ENCODE data around the gene FMN1. TPM values are rescaled to one million over a fixed set of nuclear protein-coding genes. Genes with fewer than 3 reads are reported as not detected.

Gene FMN1
- total RNA-seq, 1 donor from 2014 or later = 3.3 TPM

DNA sequence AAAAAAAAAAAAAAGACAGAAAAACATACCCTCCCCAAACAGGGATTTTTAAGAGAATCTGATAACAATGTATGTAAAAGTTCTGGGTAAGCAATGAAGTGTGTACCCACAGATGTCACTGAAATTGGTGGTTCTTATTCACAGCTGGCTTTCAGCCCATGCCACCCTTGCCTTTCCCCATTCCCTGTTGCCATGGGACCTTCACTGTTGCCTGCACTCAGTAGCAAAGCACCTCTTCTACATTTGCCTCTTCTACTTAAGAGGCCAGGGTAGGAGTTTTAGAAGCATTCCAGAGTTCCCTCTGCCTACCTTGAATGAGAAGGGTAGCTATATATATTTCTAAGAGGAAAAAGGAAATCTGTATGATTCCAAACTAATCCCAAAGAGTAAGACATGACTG lies 57.4 kb downstream of the FMN1 start:
- intact Hi-C loops (cut with DNase I) = loop anchor here (10.0 kb wide), 1 partner anchor 482 kb away; no protein-coding TSS in a partner anchor

GRCh38 chr15:33136353-33136752 lies 58.2 kb downstream of the FMN1 start:
- ATAC-seq (no peak), DNase-seq (ENCODE audit: missing footprints) (no peak)
- intact Hi-C loops (cut with DNase I) = loop anchor here (10.0 kb wide), 1 partner anchor 482 kb away; no protein-coding TSS in a partner anchor

More for the DNA sequence above, 57.4 kb downstream of the FMN1 start:
- DNase-seq (ENCODE audit: missing footprints) = no peak
- no peak for ATAC-seq

- intact Hi-C loops (cut with DNase I) = loop anchor here (10.0 kb wide), 1 partner anchor 481 kb away; no protein-coding TSS in a partner anchor
- peak; percentile 73 for ATAC-seq
- DNase-seq (ENCODE audit: missing footprints) = no peak
Measured at GRCh38 chr15:33135355-33135781, 59.1 kb downstream of the FMN1 start.

GRCh38 chr15:33132722-33133345 lies 61.7 kb downstream of the FMN1 start:
- intact Hi-C loops (cut with DNase I) = loop anchor here (5.0 to 10.0 kb wide), 2 partner anchors 46 to 478 kb away; no protein-coding TSS in a partner anchor
- DNase-seq (ENCODE audit: missing footprints) (no peak), ATAC-seq (peak; percentile 57)

- ATAC-seq (no peak), DNase-seq (ENCODE audit: missing footprints) (no peak)
- intact Hi-C loops (cut with DNase I) = loop anchor here (5.0 to 10.0 kb wide), 2 partner anchors 45 to 477 kb away; no protein-coding TSS in a partner anchor
Measured at GRCh38 chr15:33132233-33132580, 62.3 kb downstream of the FMN1 start.

DNA sequence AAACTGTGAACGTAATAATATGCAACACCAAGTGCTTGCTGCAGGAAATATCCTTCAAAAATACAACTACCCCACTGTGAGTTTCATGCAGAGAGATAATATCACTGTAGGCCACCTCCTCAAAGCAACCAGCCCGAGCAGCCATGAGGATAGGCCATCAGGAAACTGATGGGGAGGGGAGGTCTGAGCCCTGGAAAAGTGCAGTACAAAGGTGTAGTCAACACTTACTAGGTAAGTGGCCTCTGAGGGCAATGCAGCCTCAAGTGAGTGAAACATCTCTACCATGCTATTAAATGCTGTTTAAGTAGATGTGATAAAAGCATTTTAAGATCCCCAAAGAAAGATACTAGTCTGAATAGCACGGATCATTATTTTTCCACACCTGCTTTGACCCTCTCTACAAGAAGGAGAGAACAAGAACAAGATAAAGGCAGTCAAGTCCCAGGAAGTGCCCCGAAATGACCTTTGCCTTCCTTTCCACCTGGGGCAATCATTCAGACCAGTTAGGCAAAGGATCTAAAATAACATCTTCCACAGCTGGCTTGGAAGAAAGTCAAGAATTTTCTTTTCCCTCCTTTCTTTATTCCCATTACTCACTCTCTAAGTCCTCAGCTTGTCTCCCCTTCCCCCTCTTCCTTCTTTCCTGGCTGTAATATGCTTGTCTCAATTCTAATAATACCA lies 62.8 kb downstream of the FMN1 start:
- ATAC-seq = no peak
- DNase-seq (ENCODE audit: missing footprints) = no peak
- intact Hi-C loops (cut with DNase I) = loop anchor here (2.0 to 10.0 kb wide), 3 partner anchors 44 to 477 kb away; no protein-coding TSS in a partner anchor

- DNase-seq (ENCODE audit: missing footprints) (peak; percentile 73), ATAC-seq (peak; percentile 65)
- intact Hi-C loops (cut with DNase I) = no loop called here
Measured at GRCh38 chr15:33126559-33127290, 67.8 kb downstream of the FMN1 start.

- ATAC-seq = peak; percentile 26
- peak; percentile 63 for DNase-seq (ENCODE audit: missing footprints)
- intact Hi-C loops (cut with DNase I) = no loop called here
Measured at GRCh38 chr15:33125894-33126537, 68.5 kb downstream of the FMN1 start.

- ATAC-seq (no peak), DNase-seq (ENCODE audit: missing footprints) (no peak)
- intact Hi-C loops (cut with DNase I) = no loop called here
Measured at GRCh38 chr15:33124811-33125210, 69.7 kb downstream of the FMN1 start.

GRCh38 chr15:33124279-33124678 lies 70.2 kb downstream of the FMN1 start:
- ATAC-seq (no peak), DNase-seq (ENCODE audit: missing footprints) (no peak)
- intact Hi-C loops (cut with DNase I) = no loop called here

- intact Hi-C loops (cut with DNase I) = no loop called here
- ATAC-seq = no peak
Measured at GRCh38 chr15:33119865-33120264, 74.6 kb downstream of the FMN1 start.

DNA sequence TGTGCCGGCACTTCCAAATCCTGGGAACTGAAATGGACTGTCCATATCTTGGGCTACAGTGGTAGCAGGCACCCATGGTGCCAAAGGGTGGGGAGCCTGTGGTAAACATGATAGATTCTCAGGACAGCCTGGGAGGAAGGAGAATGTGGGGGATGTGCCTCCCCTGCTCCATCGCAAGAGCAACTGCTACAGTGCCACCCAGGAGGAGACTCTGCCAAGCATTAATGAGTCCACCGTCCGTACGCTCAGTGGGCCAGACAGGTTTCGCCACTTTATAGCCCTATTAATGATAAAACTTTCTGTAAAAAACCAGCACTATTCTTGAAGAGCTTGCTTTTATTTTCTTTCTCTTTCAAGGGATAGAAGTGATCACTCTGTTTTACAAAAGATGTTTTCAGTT lies 75.2 kb downstream of the FMN1 start:
- ATAC-seq (no peak), DNase-seq (ENCODE audit: missing footprints) (no peak)
- intact Hi-C loops (cut with DNase I) = no loop called here

More at GRCh38 chr15:33119865-33120264, 74.6 kb downstream of the FMN1 start:
- no peak for DNase-seq (ENCODE audit: missing footprints)

- intact Hi-C loops (cut with DNase I) = no loop called here
- ATAC-seq (no peak), DNase-seq (ENCODE audit: missing footprints) (no peak)
Measured at GRCh38 chr15:33116198-33116597, 78.3 kb downstream of the FMN1 start.

- ATAC-seq (no peak), DNase-seq (ENCODE audit: missing footprints) (no peak)
- intact Hi-C loops (cut with DNase I) = no loop called here
Measured at GRCh38 chr15:33115191-33115861, 79.2 kb downstream of the FMN1 start.

DNA sequence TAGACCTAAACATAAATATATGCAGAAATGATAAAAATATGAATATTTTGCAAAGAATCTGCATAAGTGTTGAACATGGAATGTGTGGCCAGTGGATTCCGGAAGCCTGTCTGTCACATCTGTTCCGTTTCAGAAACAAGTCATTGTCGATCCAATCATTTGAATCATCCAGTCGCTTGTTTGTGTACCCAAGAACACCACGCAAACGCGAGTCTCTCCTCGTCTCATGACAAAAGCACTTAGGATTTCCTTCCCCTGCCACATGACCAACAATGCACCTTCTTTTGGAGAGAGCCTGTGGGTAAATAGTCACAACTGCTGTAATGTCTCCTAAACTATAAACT lies 80.2 kb downstream of the FMN1 start:
- DNase-seq (ENCODE audit: missing footprints) = no peak
- intact Hi-C loops (cut with DNase I) = no loop called here
- no peak for ATAC-seq

DNA sequence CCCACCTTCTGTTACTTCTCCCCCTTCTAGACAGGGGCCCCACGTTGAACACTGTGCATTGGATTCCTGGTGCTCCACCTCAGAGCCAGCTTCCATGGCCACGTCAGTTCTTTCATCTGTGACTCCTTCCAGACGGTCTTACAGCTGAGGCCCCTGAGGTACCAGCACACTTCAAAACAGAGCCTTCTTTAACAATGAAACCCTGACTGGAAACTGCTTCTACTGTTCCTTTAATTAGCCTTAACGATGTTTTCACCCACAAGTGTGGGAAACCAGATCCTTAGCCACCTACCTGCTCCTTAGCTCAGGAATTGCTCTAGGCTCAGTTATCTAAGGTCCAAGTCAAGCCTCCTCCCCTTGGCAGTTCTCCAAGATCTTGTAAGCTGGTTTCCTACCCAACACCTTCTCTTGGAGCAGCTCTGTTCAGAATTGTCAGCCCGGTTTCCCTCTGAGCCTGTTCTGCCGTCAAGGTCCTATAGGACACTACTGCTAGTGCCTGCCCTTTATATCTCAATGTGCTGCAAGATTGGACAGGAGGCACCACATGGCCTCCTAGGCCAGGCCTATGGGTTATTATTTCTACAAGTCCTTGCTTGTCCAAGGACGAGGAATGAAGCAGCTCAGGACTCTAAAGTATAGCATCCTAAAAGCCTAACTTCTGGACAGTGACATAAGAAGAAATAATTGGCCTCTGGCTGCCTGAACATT lies 80.7 kb downstream of the FMN1 start:
- intact Hi-C loops (cut with DNase I) = no loop called here
- DNase-seq (ENCODE audit: missing footprints) (no peak), ATAC-seq (no peak)

DNA sequence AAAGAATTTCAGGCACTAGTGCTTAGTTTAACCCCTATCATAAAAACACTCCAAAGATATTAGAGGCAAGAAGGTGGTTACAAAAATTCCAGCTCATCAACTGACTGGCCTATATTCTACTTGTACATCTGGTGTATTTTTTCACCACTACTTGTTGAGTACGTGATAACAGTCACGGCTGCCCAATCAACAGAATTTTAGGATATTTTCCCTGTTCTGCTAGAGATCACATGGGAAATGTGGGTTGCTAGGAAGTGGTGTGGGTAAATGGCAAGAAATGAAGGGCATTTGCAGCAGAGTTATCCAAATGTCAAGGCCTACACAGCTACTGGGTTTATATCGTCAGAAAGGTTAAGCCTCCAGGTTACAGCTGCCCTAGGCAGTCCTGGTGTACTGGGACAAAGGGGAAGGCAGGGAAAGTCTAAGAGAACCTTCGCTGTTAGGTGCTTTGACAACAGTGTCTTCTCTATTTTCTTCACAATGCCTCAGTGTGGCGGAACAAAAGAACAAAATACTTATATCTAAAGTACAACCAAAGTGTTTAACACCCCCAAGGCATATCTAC lies 81.9 kb downstream of the FMN1 start:
- DNase-seq (ENCODE audit: missing footprints) = no peak
- no peak for ATAC-seq
- intact Hi-C loops (cut with DNase I) = no loop called here

DNA sequence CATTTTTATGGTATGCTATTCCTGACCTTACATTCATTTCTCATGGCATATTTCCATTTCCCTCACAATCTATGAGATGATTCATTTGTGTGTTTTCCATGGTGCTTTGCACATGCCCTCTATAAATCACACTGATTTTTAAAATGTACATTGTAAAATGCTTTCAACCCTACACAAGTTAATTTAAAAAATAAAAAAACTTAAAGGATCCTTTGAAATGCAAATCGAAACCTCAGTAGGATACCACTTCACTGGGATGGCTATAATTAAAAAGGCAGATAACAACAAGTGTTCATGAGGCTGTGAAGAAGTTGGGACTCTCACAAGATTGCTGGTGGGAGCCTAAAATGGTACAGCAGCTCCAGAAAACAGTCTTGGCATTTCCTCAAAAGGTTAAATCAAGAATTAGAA lies 83.5 kb downstream of the FMN1 start:
- ATAC-seq (no peak), DNase-seq (ENCODE audit: missing footprints) (no peak)
- intact Hi-C loops (cut with DNase I) = no loop called here

Measured in Right ventricle myocardium inferior (tissue), 1 donor.